ENCODE measurements around the gene CCM2. TPM values are rescaled to one million over a fixed set of nuclear protein-coding genes. Genes with fewer than 3 reads are reported as not detected.

Gene CCM2
- polyA plus RNA-seq, 1 donor from 2014 or later = 25.8 TPM

- no peak overlapping the region for H2AFZ ChIP-seq (ENCODE audit: low read depth, low read length)
- peaks cover 9% of the 10 kb centered on the region for H3F3A ChIP-seq (ENCODE audit: insufficient read depth, low read length, poor library complexity, severe bottlenecking)
- TF ChIP-seq RAD21 (conservative IDR thresholded peaks at IDR 0.05) (no peak), EZH2 (IDR thresholded peaks at IDR 0.05; ENCODE audit: borderline replicate concordance, insufficient read depth, low read length, poor library complexity, severe bottlenecking) (no peak), POLR2AphosphoS5 (IDR thresholded peaks at IDR 0.05) (no peak), EP300 (conservative IDR thresholded peaks at IDR 0.05; ENCODE audit: poor library complexity, severe bottlenecking) (no peak), REST (IDR thresholded peaks at IDR 0.05; ENCODE audit: borderline replicate concordance) (no peak), CTCF (IDR thresholded peaks at IDR 0.05; ENCODE audit: poor library complexity, severe bottlenecking) (no peak), TAF1 (IDR thresholded peaks at IDR 0.05; ENCODE audit: low read depth) (no peak), MXI1 (conservative IDR thresholded peaks at IDR 0.05; ENCODE audit: poor library complexity, severe bottlenecking) (no peak), SMC3 (conservative IDR thresholded peaks at IDR 0.05; ENCODE audit: poor library complexity) (no peak)
- H3K9ac ChIP-seq (ENCODE audit: low read length) = peak overlapping the region; percentile 99
- no peaks in the 10 kb centered on the region for H3K9me2 ChIP-seq (ENCODE audit: insufficient read depth, low read length)
- no peaks in the 10 kb centered on the region for H3K36me3 ChIP-seq (ENCODE audit: insufficient read depth, low read length)
- H3K27ac ChIP-seq (ENCODE audit: low read length) = peak overlapping the region; percentile 100
- no peaks in the 10 kb centered on the region for H4K20me1 ChIP-seq (ENCODE audit: insufficient read depth)
- H3K9me3 ChIP-seq (ENCODE audit: low read length) = no peaks in the 10 kb centered on the region
- H3K79me2 ChIP-seq (replicated peaks; ENCODE audit: insufficient read depth, low read length) = peaks cover 26% of the 10 kb centered on the region
- H3K4me3 ChIP-seq (ENCODE audit: low read length) = peak overlapping the region; percentile 97
- H3K4me2 ChIP-seq (ENCODE audit: low read length) = peak overlapping the region; percentile 96
- H3K27me3 ChIP-seq (ENCODE audit: insufficient read depth, low read depth, low read length) = no peaks in the 10 kb centered on the region
Observed at GRCh38 chr7:45087301-45088145, 87.5 kb downstream of the CCM2 start.

GRCh38 chr7:45088146-45088701 lies 88.2 kb downstream of the CCM2 start:
- peaks cover 26% of the 10 kb centered on the region for H3K79me2 ChIP-seq (replicated peaks; ENCODE audit: insufficient read depth, low read length)
- H3K9me3 ChIP-seq (ENCODE audit: low read length) = no peaks in the 10 kb centered on the region
- H3F3A ChIP-seq (ENCODE audit: insufficient read depth, low read length, poor library complexity, severe bottlenecking) = peaks cover 9% of the 10 kb centered on the region
- H3K9me2 ChIP-seq (ENCODE audit: insufficient read depth, low read length) = no peaks in the 10 kb centered on the region
- H3K9ac ChIP-seq (ENCODE audit: low read length) = peak overlapping the region; percentile 99
- H4K20me1 ChIP-seq (ENCODE audit: insufficient read depth) = no peaks in the 10 kb centered on the region
- H3K27me3 ChIP-seq (ENCODE audit: insufficient read depth, low read depth, low read length) = no peaks in the 10 kb centered on the region
- peak overlapping the region; percentile 100 for H3K27ac ChIP-seq (ENCODE audit: low read length)
- no peak overlapping the region for H2AFZ ChIP-seq (ENCODE audit: low read depth, low read length)
- H3K4me3 ChIP-seq (ENCODE audit: low read length) = peak overlapping the region; percentile 97
- no peak for TF ChIP-seq POLR2AphosphoS5 (IDR thresholded peaks at IDR 0.05)
- no peak for TF ChIP-seq REST (IDR thresholded peaks at IDR 0.05; ENCODE audit: borderline replicate concordance)
- TF ChIP-seq MXI1 (conservative IDR thresholded peaks at IDR 0.05; ENCODE audit: poor library complexity, severe bottlenecking) = no peak
- no peak for TF ChIP-seq SMC3 (conservative IDR thresholded peaks at IDR 0.05; ENCODE audit: poor library complexity)
- TF ChIP-seq EP300 (conservative IDR thresholded peaks at IDR 0.05; ENCODE audit: poor library complexity, severe bottlenecking) = no peak
- no peak for TF ChIP-seq TAF1 (IDR thresholded peaks at IDR 0.05; ENCODE audit: low read depth)
- no peak for TF ChIP-seq RAD21 (conservative IDR thresholded peaks at IDR 0.05)
- no peak for TF ChIP-seq EZH2 (IDR thresholded peaks at IDR 0.05; ENCODE audit: borderline replicate concordance, insufficient read depth, low read length, poor library complexity, severe bottlenecking)
- no peak for TF ChIP-seq CTCF (IDR thresholded peaks at IDR 0.05; ENCODE audit: poor library complexity, severe bottlenecking)
- H3K36me3 ChIP-seq (ENCODE audit: insufficient read depth, low read length) = no peaks in the 10 kb centered on the region
- peak overlapping the region; percentile 96 for H3K4me2 ChIP-seq (ENCODE audit: low read length)
